Measurements from ENCODE around the gene MC2R. TPM values are rescaled to one million over a fixed set of nuclear protein-coding genes. Genes with fewer than 3 reads are reported as not detected.

The MC2R gene
- total RNA-seq, 1 experiment from 2014 or later, result not detected

GRCh38 chr18:13915995-13916431 lies 677 bp upstream of the MC2R start:
- Histone ChIP-seq H3K9ac (ENCODE audit: low read length) (no peak overlapping the region), H3K27ac (ENCODE audit: low read depth, low read length) (no peak overlapping the region), H3K4me3 (replicated peaks in 1 of 2; ENCODE audit: low read depth in 1 of 2, low read length in 2 of 2) (no peak overlapping the region), H3K4me1 (ENCODE audit: control insufficient read depth in 1 of 2, insufficient read depth in 2 of 2, low read length in 2 of 2) (no peaks in the 10 kb centered on the region), H3K9me3 (ENCODE audit: control insufficient read depth in 1 of 2, insufficient read depth in 1 of 2, low read depth in 1 of 2, low read length in 2 of 2) (no peaks in the 10 kb centered on the region), H2AFZ (ENCODE audit: low read depth, low read length, poor library complexity, severe bottlenecking) (no peak overlapping the region), H4K20me1 (ENCODE audit: insufficient read depth) (no peaks in the 10 kb centered on the region), H3K4me2 (ENCODE audit: low read length) (no peak overlapping the region), H3K36me3 (ENCODE audit: control insufficient read depth in 1 of 2, insufficient read depth in 2 of 2, low read length in 2 of 2) (no peaks in the 10 kb centered on the region), H3K9me2 (ENCODE audit: insufficient read depth) (no peaks in the 10 kb centered on the region), H3K79me2 (ENCODE audit: insufficient read depth, low read length) (no peaks in the 10 kb centered on the region), H3K27me3 (ENCODE audit: insufficient read depth, low read length) (peaks cover 5% of the 10 kb centered on the region; the same call in 1 of the 2 replicates)
- BruUV-seq (replicated peaks), result no TSS peak
- intact Hi-C loops (cut with micrococcal nuclease), result no loop called here
- POLR2A ChIA-PET, result no interaction called here
- RAD21 ChIA-PET (ENCODE audit: low non-redundant PET in 1 of 2, low total read pairs in 2 of 2, uncharacterized antibody in 2 of 2, unreplicated experiment in 2 of 2), result no interaction called here
- no peak for DNase-seq (ENCODE audit: low read depth, low spot score)
- ATAC-seq, result no peak
- CTCF ChIA-PET, result interaction anchor here (1.0 kb wide), 1 partner anchor 9 kb away, joined by 3 read pairs; no protein-coding TSS in a partner anchor
- TF ChIP-seq CTCF (IDR thresholded peaks at IDR 0.05 in 2 of 3, conservative IDR thresholded peaks at IDR 0.05 in 1 of 3; ENCODE audit: borderline replicate concordance in 1 of 3, insufficient read depth in 1 of 3, low read depth in 2 of 3, low read length in 2 of 3) (no peak), ZNF274 (IDR thresholded peaks at IDR 0.05; ENCODE audit: low read depth, low read length) (no peak), POLR2AphosphoS5 (IDR thresholded peaks at IDR 0.05; ENCODE audit: low read depth, low read length) (no peak), JUND (IDR thresholded peaks at IDR 0.05) (no peak), ZBTB33 (IDR thresholded peaks at IDR 0.05; ENCODE audit: extremely low read depth, insufficient replicate concordance, low read length) (no peak), TCF7L2 (IDR thresholded peaks at IDR 0.05; ENCODE audit: borderline replicate concordance, extremely low read depth, insufficient read depth, insufficient read length) (no peak), CBX3 (IDR thresholded peaks at IDR 0.05; ENCODE audit: low read depth) (no peak)
